Measurements from ENCODE around the gene LHFPL6. TPM values are rescaled to one million over a fixed set of nuclear protein-coding genes. Genes with fewer than 3 reads are reported as not detected.

The LHFPL6 gene
- total RNA-seq, 1 experiment from 2014 or later = 2.5 TPM

GRCh38 chr13:39417131-39417530 lies 185.9 kb downstream of the LHFPL6 start:
- no peak overlapping the region for H3K4me3 ChIP-seq
- BruUV-seq (replicated peaks) = no TSS peak
- H3K4me2 ChIP-seq = no peak overlapping the region
- no peaks in the 10 kb centered on the region for H3K79me2 ChIP-seq (ENCODE audit: low read depth)
- no peaks in the 10 kb centered on the region for H3F3A ChIP-seq (ENCODE audit: insufficient read depth, low read depth)
- H2AFZ ChIP-seq = no peak overlapping the region
- no peaks in the 10 kb centered on the region for H3K36me3 ChIP-seq (ENCODE audit: low read depth)
- DNase-seq = no peak
- H3K4me1 ChIP-seq (replicated peaks; ENCODE audit: insufficient read depth) = no peaks in the 10 kb centered on the region
- no peak overlapping the region for H3K27ac ChIP-seq
- H3K9me3 ChIP-seq (ENCODE audit: insufficient read depth, low read depth) = no peaks in the 10 kb centered on the region
- no peaks in the 10 kb centered on the region for H3K9me2 ChIP-seq (ENCODE audit: insufficient read depth)
- ChIA-PET CTCF (interaction anchor here (0.8 kb wide), 1 partner anchor 199 kb away, joined by 4 read pairs; no protein-coding TSS in a partner anchor), POLR2A (ENCODE audit: unreplicated experiment) (no interaction called here)
- no peaks in the 10 kb centered on the region for H4K20me1 ChIP-seq (ENCODE audit: insufficient read depth)
- intact Hi-C loops (cut with micrococcal nuclease; ENCODE audit: unreplicated experiment) = no loop called here
- no peak for TF ChIP-seq EZH2 (IDR thresholded peaks at IDR 0.05; ENCODE audit: low read depth)
- TF ChIP-seq, protein P1, sequence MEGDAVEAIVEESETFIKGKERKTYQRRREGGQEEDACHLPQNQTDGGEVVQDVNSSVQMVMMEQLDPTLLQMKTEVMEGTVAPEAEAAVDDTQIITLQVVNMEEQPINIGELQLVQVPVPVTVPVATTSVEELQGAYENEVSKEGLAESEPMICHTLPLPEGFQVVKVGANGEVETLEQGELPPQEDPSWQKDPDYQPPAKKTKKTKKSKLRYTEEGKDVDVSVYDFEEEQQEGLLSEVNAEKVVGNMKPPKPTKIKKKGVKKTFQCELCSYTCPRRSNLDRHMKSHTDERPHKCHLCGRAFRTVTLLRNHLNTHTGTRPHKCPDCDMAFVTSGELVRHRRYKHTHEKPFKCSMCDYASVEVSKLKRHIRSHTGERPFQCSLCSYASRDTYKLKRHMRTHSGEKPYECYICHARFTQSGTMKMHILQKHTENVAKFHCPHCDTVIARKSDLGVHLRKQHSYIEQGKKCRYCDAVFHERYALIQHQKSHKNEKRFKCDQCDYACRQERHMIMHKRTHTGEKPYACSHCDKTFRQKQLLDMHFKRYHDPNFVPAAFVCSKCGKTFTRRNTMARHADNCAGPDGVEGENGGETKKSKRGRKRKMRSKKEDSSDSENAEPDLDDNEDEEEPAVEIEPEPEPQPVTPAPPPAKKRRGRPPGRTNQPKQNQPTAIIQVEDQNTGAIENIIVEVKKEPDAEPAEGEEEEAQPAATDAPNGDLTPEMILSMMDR (conservative IDR thresholded peaks at IDR 0.05) = no peak; the same call in 1 of the 2 replicates
- no peaks in the 10 kb centered on the region for H3K27me3 ChIP-seq (ENCODE audit: insufficient read depth, low read depth)

- no peak for TF ChIP-seq EZH2 (IDR thresholded peaks at IDR 0.05; ENCODE audit: low read depth)
- TF ChIP-seq, protein P1 (conservative IDR thresholded peaks at IDR 0.05) = peak; percentile 43; the same call in 1 of the 2 replicates
- Histone ChIP-seq H2AFZ (no peak overlapping the region), H3K4me3 (no peak overlapping the region), H3K9me2 (ENCODE audit: insufficient read depth) (no peaks in the 10 kb centered on the region), H3K36me3 (ENCODE audit: low read depth) (no peaks in the 10 kb centered on the region), H3K27ac (no peak overlapping the region), H3K9me3 (ENCODE audit: insufficient read depth, low read depth) (no peaks in the 10 kb centered on the region), H3K27me3 (ENCODE audit: insufficient read depth, low read depth) (no peaks in the 10 kb centered on the region), H4K20me1 (ENCODE audit: insufficient read depth) (no peaks in the 10 kb centered on the region), H3K4me1 (replicated peaks; ENCODE audit: insufficient read depth) (no peaks in the 10 kb centered on the region), H3K4me2 (no peak overlapping the region), H3K79me2 (ENCODE audit: low read depth) (no peaks in the 10 kb centered on the region), H3F3A (ENCODE audit: insufficient read depth, low read depth) (no peaks in the 10 kb centered on the region)
- ChIA-PET CTCF (no interaction called here), POLR2A (ENCODE audit: unreplicated experiment) (no interaction called here)
- intact Hi-C loops (cut with micrococcal nuclease; ENCODE audit: unreplicated experiment) = no loop called here
- peak in 1 of 2 experiments; percentile 6 for DNase-seq
- no TSS peak for BruUV-seq (replicated peaks)
These were observed 187.8 kb downstream of the LHFPL6 start for GRCh38 chr13:39415008-39415802.

DNA sequence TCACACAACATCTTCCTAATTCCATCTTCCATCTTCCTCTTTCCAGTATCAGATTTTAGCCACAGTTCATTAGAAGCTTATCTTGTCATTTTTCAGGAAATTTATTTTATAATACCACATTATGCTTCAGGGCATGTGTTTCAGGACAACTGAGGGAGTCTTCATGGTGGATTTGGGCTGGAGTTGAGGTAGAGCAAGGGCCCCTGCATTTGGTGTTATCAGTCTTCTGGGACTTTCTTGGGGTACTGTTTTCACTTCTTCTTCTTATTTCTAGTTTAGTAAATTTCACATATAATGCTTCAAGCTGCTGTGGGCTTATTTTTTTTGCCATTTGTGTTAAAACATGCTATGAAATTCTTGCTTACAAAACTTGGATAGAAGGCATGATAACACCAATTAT lies 188.7 kb downstream of the LHFPL6 start:
- H2AFZ ChIP-seq = no peak overlapping the region
- no peaks in the 10 kb centered on the region for H3K79me2 ChIP-seq (ENCODE audit: low read depth)
- ChIA-PET POLR2A (ENCODE audit: unreplicated experiment) (interaction anchor here (0.5 to 0.6 kb wide), 2 partner anchors 60 to 1448 kb away, joined by 7 to 9 read pairs; no protein-coding TSS in a partner anchor), CTCF (no interaction called here)
- no peaks in the 10 kb centered on the region for H3K9me2 ChIP-seq (ENCODE audit: insufficient read depth)
- H3K4me2 ChIP-seq = no peak overlapping the region
- no peaks in the 10 kb centered on the region for H3K9me3 ChIP-seq (ENCODE audit: insufficient read depth, low read depth)
- H3K4me3 ChIP-seq = no peak overlapping the region
- H3F3A ChIP-seq (ENCODE audit: insufficient read depth, low read depth) = no peaks in the 10 kb centered on the region
- BruUV-seq (replicated peaks) = no TSS peak
- TF ChIP-seq, protein P1 (conservative IDR thresholded peaks at IDR 0.05) = no peak
- no peak for TF ChIP-seq EZH2 (IDR thresholded peaks at IDR 0.05; ENCODE audit: low read depth)
- DNase-seq = peak in 1 of 2 experiments; percentile 11
- intact Hi-C loops (cut with micrococcal nuclease; ENCODE audit: unreplicated experiment) = no loop called here
- no peak overlapping the region for H3K27ac ChIP-seq
- H3K36me3 ChIP-seq (ENCODE audit: low read depth) = no peaks in the 10 kb centered on the region
- no peaks in the 10 kb centered on the region for H3K4me1 ChIP-seq (replicated peaks; ENCODE audit: insufficient read depth)
- H3K27me3 ChIP-seq (ENCODE audit: insufficient read depth, low read depth) = no peaks in the 10 kb centered on the region
- H4K20me1 ChIP-seq (ENCODE audit: insufficient read depth) = no peaks in the 10 kb centered on the region

Measured in PC-9 (cell line).